ENCODE measurements around the gene RASA2. TPM values are rescaled to one million over a fixed set of nuclear protein-coding genes. Genes with fewer than 3 reads are reported as not detected.
A peak's percentile ranks its signal among the peaks of the same experiment; 100 is the strongest.

RASA2 gene
- total RNA-seq, 1 donor from 2014 or later: 42.3 TPM

- POLR2A ChIA-PET: interaction anchor here (1.2 to 3.2 kb wide), 2 partner anchors 74 to 173 kb away, joined by 4 to 25 read pairs; no protein-coding TSS in a partner anchor
- peaks cover 50% of the 10 kb centered on the region for H3K4me1 Mint-ChIP-seq
- no peak overlapping the region for H3K4me3 Mint-ChIP-seq
Measured at GRCh38 chr3:141484701-141485287, 2.0 kb upstream of the RASA2 start.

GRCh38 chr3:141485641-141486495 lies 959 bp upstream of the RASA2 start:
- Mint-ChIP-seq H3K4me3 (peak overlapping the region; percentile 82), H3K4me1 (peaks cover 60% of the 10 kb centered on the region), H3K36me3 (ENCODE audit: low read depth) (peaks cover 7% of the 10 kb centered on the region), H3K27ac (peak overlapping the region; percentile 85), H3K27me3 (no peaks in the 10 kb centered on the region), H3K9me3 (no peaks in the 10 kb centered on the region)
- CTCF ChIA-PET: interaction anchor here (0.6 to 1.1 kb wide), 2 partner anchors 10 to 12 kb away, joined by 3 read pairs; no protein-coding TSS in a partner anchor
- TF ChIP-seq CTCF (IDR thresholded peaks at IDR 0.05): no peak
- POLR2A ChIA-PET: interaction anchor here (0.9 to 3.3 kb wide), 7 partner anchors 13 to 252 kb away, joined by 3 to 81 read pairs (median 4); partner anchors contain the start of gene RNF7
- ATAC-seq (ENCODE audit: low read depth) (no peak), DNase-seq (no peak)
- intact Hi-C loops (cut with micrococcal nuclease): loop anchor here (2.0 to 5.0 kb wide), 6 partner anchors 33 to 961 kb away; partner anchors contain the start of genes RNF7, SLC25A36 and XRN1

More at GRCh38 chr3:141484701-141485287, 2.0 kb upstream of the RASA2 start:
- CTCF ChIA-PET: interaction anchor here (1.0 kb wide), 1 partner anchor 14 kb away, joined by 3 read pairs; no protein-coding TSS in a partner anchor
- DNase-seq (no peak), ATAC-seq (ENCODE audit: low read depth) (no peak)
- Mint-ChIP-seq H3K27me3 (no peaks in the 10 kb centered on the region), H3K9me3 (no peaks in the 10 kb centered on the region), H3K27ac (peak overlapping the region; percentile 85), H3K36me3 (ENCODE audit: low read depth) (peaks cover 5% of the 10 kb centered on the region)
- intact Hi-C loops (cut with micrococcal nuclease): loop anchor here (5.0 kb wide), 4 partner anchors 68 to 963 kb away; partner anchors contain the start of genes RNF7, SLC25A36 and XRN1
- TF ChIP-seq CTCF (IDR thresholded peaks at IDR 0.05): no peak

DNA sequence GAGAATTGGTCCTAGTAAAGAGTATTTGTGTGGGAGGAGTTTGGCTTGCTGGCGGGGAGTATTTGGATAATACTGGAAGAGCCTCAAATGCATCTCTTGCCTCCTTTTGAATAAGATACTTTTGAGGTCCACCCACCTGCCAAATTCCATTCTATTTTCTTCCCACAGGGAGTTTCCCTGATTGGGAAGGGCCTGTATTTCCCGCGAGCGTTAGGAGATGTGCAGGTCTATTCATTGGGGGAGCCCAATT lies 406 bp upstream of the RASA2 start:
- peak overlapping the region; percentile 85 for H3K27ac Mint-ChIP-seq
- ChIA-PET POLR2A (interaction anchor here (0.7 to 3.3 kb wide), 7 partner anchors 12 to 252 kb away, joined by 3 to 81 read pairs (median 5); partner anchors contain the start of gene RNF7), CTCF (interaction anchor here (0.6 to 1.1 kb wide), 2 partner anchors 11 to 12 kb away, joined by 3 read pairs; no protein-coding TSS in a partner anchor)
- H3K9me3 Mint-ChIP-seq: no peaks in the 10 kb centered on the region
- ATAC-seq (ENCODE audit: low read depth) (no peak), DNase-seq (no peak)
- no peak for TF ChIP-seq CTCF (IDR thresholded peaks at IDR 0.05)
- peak overlapping the region; percentile 82 for H3K4me3 Mint-ChIP-seq
- H3K36me3 Mint-ChIP-seq (ENCODE audit: low read depth): peaks cover 8% of the 10 kb centered on the region
- H3K4me1 Mint-ChIP-seq: peaks cover 65% of the 10 kb centered on the region
- no peaks in the 10 kb centered on the region for H3K27me3 Mint-ChIP-seq
- intact Hi-C loops (cut with micrococcal nuclease): loop anchor here (2.0 to 5.0 kb wide), 6 partner anchors 34 to 961 kb away; partner anchors contain the start of genes RNF7, SLC25A36 and XRN1

DNA sequence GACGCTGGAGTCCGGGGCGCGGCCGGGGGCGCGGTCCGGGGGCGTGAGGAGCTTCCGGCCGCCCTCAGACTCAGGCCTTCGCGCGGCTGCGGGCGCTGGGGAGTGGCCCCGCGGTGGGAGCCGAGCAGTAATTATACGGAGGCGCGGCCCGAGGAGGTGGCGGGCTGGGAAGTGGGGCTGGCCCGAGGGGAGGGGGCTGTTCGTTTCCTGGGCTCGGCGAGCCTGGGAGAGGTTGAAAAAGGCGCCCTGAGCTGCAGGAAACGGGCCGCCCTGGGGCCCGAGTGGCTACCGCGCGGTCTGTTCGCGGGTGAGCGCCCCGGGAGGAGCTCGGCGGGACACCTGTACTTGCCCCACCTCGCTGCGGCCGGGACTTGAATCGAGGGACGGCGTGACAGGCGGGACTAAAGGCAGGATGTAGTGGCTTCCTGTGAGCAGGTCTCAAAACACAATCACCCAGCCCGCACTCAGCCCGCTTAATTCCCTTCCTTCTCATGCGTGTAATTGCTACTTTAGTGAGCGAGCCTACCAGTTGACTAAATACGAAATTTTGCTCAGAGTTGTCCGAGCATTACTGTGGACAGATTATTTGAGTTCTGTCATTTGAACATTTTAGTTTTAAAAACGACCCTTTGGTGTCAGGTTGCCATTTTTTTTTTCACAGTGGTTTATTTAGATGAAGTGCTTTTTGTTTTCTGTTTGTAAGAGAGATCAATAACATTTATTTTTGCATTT lies 860 bp downstream of the RASA2 start:
- peak overlapping the region; percentile 92 for H3K27ac Mint-ChIP-seq
- TF ChIP-seq CTCF (IDR thresholded peaks at IDR 0.05): no peak
- H3K36me3 Mint-ChIP-seq (ENCODE audit: low read depth): peaks cover 8% of the 10 kb centered on the region
- intact Hi-C loops (cut with micrococcal nuclease): loop anchor here (1.0 to 5.0 kb wide), 10 partner anchors 11 to 960 kb away; partner anchors contain the start of genes ATP1B3, RNF7, SLC25A36 and XRN1
- POLR2A ChIA-PET: interaction anchor here (0.7 to 3.3 kb wide), 23 partner anchors 10 to 546 kb away, joined by 3 to 81 read pairs (median 4); partner anchors contain the start of genes PXYLP1 and SLC25A36
- peak overlapping the region; percentile 84 for H3K4me3 Mint-ChIP-seq
- no peaks in the 10 kb centered on the region for H3K9me3 Mint-ChIP-seq
- H3K4me1 Mint-ChIP-seq: peaks cover 76% of the 10 kb centered on the region
- DNase-seq (no peak), ATAC-seq (ENCODE audit: low read depth) (peak; percentile 73)
- CTCF ChIA-PET: interaction anchor here (0.8 to 1.0 kb wide), 2 partner anchors 13 to 73 kb away, joined by 3 to 5 read pairs; no protein-coding TSS in a partner anchor
- H3K27me3 Mint-ChIP-seq: no peaks in the 10 kb centered on the region
